HG03354 (cell line): ENCODE measurements around the gene CDH3.
"Not testable (repeated sequence)": the region's sequence is repeated elsewhere in the genome, so short reads cannot be mapped to it uniquely, and the experiment has no call there.

Experiments used
- ATAC-seq: cut with Tn5 transposase; IDR thresholded peaks from one replicate; pipeline ENCODE4 v1.9.1; 2021; ENCODE audit warnings: mild to moderate bottlenecking; ENCODE audit not compliant: unreplicated experiment, poor library complexity, severe bottlenecking

Gene CDH3

DNA sequence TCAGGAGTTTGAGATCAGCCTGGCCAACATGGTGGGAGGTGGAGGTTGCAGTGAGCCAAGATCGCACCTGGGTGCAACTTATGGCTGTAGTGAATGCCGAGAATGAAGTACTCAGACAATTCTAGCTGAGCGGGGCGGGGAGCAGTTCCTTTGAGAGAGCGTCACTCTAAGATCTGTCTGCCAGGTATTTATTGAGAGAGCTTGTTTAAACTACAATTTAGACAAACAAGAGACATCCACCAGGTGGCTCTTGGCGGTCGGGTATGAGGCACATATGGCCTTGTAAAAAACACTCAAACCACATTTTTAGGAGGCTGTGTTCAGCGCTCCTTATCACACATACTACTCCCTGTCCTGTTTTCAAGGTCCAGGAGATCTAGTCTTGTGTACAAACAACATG, 51.4 kb downstream of the CDH3 start:
- ATAC-seq: no peak

DNA sequence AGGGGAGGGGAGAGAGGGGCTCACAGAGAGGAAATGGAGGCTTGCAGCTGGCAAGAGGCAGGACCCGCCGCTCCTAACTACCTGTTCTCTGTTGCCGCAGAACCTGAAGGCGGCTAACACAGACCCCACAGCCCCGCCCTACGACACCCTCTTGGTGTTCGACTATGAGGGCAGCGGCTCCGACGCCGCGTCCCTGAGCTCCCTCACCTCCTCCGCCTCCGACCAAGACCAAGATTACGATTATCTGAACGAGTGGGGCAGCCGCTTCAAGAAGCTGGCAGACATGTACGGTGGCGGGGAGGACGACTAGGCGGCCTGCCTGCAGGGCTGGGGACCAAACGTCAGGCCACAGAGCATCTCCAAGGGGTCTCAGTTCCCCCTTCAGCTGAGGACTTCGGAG, 53.0 kb downstream of the CDH3 start:
- no peak for ATAC-seq

DNA sequence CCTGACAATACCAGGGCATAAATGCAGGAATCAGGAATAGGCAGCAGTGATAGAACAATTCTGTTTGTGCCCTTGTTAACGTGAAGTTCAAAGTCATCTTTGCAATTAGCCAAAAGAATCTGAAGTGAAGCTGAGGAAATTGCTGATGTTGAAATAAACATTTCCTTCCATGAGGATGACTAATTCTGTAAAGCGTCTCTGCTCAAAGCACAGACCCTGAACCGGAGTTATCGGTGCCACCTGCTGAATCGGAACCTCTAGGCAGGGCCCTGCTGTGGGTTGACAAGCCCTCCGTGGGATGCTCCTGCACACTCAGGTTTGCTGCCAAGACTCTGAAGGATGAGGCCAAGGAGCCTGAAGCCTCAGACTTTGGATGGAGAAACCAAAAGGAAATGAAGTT, 55.0 kb downstream of the CDH3 start:
- no peak for ATAC-seq

DNA sequence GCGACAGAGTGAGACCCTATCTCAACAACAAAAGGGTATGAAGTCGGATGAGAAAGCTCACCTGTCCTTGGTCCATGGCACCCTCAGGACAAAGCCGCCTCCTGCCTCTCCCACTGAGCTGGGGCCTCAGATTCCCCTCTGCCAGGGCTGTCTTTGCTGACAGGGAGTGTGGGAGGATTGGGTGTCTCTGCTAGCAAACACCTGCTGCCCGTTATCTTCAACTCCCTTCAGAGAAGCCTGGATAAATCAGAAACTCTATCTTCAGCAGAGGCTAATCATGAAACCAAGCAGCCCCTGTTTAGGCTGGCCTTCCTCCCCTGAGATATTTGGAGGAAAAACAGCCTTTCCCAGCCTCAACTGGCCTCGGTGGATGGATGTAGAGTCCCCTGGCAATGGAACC, 55.7 kb downstream of the CDH3 start:
- no peak for ATAC-seq

DNA sequence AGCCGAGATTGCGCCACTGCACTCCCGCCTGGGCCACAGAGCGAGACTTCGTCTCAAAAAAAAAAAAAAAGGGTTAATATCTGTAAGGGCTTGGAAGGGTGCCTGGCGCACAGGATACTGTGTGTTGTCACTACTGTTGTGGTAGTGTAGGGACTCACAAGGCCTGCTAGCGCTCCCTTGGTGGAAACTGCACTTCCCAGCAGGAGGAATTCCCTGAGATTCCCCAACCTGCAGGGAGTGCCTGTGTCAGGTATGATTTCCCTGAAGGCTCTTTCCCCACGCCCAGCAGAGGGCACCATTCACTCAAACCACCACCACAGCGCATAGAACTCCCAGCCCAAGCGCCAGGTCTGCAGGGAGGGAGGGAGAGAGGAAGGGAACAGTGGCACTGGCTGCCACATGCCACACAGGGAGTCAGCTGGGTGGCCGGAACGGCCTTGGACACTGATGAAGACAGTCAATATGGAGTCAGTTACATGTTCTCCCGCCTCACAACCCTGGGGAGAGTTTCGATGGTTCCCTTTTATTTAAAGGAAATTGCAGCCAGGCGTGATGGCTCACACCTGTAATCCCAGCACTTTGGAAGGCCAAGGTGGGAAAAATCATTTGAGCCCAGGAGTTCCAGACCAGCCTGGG, 59.2 kb downstream of the CDH3 start:
- ATAC-seq: no peak

DNA sequence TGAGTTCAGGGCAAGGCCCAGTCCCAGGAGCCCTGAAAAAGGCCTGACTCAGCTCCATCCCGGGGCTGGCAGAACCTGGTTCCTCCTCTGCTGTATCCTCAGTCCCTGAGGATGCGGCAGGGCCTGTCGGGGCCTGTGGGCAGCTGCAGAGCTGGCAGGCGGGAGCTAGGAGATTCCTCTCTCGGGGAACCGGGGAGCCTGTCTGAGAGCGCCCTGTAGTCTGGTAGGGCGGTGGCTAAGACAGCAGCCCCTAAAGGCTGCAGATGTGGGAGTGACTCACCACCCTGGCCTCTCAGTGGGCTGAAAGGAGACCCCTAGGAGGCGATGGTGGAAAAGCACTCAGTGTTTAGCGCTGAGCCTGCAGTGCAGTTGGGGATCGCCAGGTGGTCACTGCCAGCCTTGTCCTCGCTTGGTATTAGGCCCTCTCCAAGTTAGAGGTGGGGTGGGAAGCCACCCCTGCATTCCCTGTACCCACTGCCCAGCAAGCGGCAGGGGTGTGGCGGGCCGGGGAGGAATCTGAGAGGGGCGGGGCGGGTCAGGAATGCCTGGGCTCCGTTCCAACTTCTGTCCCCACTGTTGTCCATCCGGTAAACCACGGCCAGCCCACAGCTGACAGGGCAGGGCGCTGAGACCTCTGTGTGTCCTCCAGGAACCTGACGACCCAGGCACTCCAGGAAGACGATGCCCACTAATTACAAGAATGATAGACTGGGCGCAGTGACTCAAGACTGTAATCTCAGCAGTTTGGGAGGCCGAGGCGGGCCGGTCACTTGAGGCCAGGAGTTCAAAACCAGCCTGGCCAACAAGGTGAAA, 62.4 kb downstream of the CDH3 start:
- ATAC-seq: no peak

DNA sequence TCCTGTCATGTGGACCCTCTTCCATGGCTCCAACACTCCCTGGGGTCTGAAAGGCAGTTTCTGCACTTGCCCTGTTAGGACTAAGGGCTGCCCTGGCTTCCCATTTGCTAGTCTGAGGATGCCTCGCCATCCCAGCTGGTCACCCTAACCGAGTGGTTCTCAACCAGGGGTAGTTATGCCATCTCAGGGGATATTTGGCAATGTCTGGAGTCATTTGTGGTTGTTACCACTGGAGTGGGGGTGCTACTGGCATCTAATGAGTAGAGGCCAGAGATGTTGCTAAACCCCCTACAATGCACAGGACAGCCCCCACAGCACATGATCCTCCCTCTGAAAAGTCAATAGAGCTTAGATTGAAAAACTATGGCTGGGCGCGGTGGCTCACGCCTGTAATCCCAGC, 65.1 kb downstream of the CDH3 start:
- ATAC-seq: no peak

DNA sequence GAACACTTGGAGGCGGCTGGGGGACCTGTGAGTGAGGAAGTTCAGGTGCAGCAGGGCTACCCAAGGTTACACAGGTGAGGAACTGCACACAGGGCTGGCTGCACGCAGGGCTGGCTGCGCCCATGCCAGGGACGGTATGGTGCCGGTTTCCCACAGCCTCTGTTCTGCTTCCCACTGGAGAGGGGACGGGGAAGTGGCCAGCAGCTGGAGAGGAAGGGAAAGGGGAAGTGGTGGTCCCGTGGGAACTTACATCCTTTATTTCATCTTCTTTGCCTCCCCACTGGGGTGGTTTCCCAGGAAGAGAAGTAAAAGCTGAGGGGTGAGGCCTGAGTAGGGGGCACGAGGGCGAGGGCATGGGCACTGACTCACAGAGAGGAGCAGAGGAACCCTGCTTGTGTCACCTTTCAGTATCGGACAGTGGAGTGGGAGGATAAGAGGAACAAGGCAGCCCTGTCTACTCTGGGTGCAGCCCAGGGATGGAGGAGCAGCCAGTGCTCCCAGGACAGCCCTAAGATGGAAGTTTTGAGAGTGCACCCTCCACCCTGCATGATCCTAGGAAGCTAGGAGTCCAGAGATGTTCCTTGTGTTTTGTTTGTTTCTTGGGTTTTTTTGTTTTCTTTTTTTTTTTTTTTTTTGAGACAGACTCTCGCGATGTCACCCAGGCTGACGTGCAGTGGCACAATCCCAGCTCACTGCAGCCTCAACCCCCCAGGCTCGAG, 66.5 kb downstream of the CDH3 start:
- ATAC-seq: no peak

DNA sequence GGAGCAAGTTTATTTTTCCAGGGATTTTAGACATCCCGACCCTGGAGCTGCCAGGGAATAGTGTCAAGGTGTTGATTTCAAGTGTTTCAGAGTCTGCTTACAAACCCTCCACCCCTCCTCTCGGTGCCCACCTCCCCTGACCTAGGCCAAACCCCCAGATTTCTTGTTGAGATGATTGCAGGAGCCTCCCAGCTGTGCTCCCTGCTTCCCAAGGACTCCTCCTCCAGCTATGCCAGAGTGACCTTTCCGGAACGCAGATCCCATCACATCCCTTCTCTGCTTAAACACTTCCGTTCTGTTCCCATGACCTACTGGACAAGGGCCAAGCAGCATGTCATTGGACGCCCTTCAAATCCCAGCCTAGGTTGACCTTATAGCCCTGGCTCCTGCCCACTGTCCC, 68.3 kb downstream of the CDH3 start:
- ATAC-seq: no peak

DNA sequence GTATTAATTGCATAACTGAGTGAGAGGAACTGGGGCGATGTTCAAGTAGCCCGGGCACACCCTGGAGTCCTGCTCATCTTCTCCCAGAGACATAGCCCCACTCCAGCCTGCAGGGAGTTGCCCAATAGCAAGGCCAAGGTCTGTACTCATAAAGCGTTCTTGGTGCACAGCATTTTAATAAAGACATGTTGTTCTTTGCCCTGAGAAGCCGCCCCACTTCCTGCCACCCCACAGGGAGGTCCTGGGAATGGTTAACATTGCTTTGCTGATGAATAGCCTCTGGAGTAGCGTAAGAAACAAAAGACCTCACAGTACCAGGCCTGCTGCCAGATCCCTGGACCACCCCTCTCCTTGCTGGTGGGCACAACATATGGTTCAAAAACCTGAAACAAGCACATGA, 70.4 kb downstream of the CDH3 start:
- no peak for ATAC-seq

DNA sequence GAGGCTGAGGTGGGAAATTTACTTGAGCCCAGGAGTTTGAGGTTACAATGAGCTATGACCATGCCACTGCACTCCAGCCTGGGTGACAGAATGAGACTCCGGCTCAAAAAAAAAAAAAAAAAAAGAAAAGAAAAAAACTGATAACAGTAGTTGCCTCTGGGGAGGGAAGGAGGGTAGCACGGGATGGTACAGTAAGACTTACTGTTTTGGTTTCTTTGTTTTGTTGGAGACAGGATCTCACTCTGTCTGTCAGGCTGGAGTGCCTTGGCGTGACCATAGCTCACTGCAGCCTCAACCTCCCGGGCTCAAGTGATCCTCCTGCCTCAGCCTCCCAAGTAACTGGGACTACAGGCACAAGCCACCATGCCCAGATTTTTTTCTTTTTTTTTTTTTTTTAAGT, 71.4 kb downstream of the CDH3 start:
- not testable (repeated sequence) for ATAC-seq

DNA sequence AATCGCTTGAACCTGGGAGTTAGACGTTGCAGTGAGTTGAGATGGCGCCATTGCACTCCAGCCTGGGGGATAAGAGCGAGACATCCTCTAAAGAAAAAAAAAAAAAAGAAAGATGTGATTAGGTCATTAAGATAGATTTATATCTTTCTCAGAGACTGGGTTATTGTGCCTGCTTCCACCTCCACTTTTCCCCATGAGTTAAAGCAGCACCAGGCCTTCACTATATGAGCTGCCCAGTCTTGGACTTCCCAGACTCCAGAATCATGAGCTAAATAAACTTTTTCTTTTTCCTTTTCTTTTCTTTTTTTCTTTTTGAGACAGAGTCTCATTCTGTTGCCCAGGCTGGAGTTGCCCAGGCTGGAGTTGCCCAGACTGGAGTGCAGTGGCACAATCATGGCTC, 72.6 kb downstream of the CDH3 start:
- ATAC-seq: no peak

DNA sequence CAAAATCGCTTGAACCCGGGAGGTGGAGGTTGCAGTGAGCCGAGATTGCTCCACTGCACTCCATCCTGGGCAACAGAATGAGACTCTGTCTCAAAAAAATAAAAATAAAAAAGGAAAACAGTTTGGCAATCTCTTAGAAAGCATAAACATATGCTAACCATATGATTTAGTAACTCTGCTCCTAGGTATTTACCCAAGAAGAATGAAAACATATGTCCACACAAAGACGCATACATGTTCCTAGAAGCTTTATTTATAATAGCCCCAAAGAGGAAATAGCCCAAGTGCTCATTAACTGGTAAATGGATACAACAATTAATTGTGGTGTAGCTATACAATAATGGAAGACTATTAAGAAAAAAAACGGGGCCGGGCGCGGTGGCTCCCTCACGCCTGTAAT, 73.5 kb downstream of the CDH3 start:
- ATAC-seq: no peak

DNA sequence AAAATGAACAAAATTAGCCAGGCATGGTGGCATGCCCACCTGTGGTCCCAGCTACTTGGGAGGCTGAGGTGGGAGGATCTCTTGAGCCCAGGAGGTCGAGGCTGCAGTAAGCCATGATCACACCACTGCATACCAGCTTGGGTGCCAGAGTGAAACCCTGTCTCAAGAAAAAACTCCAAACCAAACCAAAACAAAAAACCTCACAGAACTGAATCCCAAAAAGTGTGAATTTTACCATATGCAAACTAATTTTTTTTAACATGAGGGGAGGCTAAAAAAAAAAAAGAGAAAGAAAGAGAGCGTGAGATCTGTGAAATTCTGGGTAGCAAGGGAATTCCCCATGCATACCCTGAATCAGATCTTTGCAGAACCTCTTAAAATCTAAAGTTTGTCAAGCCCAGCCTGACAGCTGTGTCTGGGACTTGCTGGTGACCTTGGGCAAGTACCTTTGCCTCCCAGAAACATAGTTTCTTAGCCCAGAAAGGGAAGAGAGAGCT, 74.9 kb downstream of the CDH3 start:
- no peak for ATAC-seq

DNA sequence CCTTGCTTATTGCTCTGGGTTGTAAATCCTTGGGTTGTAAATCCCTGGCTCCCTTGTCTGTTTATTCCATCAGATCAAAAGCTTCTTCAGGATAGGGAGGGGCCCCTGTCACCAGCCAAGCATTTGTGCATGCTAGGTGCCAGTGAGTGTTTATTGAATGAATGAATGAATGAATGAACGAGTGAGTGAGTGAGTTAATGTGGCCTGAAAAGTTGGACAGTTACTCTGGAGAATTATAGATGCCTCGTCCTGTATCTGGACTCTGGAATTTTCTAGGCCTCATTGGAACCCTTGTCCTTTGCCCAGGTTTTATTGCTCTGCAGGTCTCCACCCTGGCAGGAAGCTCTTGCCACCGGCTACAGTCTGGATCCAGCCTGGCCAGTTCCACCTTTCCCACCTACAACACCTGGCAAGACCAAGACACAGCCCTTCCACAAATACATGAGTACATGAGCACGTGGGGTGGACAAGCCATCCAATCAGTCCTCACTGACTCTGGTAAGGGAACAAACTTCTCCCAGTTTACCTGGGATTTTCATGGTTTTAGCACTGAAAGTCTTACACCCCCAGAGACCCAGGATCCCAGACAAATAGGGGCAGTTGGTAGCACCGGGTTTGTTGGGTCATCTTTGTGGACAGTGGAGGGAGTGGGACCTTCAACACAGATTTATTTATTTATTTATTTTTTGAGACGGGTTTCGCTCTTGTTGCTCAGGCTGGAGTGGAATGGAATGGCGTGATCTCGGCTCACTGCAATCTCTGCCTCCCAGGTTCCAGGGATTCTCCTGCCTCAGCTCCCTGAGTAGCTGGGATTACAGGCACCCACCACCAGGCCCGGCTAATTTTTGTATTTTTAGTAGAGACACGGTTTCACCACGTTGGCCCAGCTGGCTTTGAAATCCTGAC, 77.3 kb downstream of the CDH3 start:
- ATAC-seq: no peak

DNA sequence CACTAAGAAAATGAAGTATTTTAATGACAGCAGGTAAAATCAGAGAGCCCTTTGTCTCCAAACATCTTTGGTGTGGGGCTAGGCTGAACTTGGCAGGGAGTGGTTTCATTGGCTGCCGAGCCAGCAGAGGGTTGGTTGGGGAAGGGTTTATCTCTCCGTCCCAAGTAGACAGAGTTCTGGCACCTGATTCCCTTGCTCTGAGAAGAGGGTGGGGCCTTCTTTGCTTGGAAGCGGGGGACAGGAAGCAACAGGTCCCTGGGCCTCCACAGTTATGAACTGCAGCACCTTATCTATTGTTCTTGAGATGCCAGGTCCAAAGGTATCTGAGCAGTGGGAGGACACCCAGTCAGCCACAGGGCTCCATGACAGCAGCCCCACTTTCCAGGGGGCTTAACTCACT, 79.7 kb downstream of the CDH3 start:
- no peak for ATAC-seq

DNA sequence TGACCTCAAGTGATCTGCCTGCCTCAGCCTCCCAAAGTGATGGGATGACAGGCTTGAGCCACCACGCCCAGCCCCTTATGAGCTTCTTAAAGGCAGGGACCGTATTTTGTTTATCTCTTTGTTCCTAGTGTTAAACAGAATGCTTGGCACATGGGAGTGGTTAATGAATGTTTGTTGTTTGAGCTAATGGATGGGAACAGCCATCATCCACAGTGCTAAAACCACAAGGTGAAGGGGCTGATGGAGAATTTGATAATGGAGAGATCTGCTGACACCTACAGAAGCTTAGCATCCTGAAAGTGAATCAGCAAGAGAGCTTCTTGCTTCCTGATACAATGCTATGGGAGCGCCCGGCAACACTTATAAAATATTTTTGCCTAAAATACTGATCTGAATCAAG, 83.4 kb downstream of the CDH3 start:
- no peak for ATAC-seq

DNA sequence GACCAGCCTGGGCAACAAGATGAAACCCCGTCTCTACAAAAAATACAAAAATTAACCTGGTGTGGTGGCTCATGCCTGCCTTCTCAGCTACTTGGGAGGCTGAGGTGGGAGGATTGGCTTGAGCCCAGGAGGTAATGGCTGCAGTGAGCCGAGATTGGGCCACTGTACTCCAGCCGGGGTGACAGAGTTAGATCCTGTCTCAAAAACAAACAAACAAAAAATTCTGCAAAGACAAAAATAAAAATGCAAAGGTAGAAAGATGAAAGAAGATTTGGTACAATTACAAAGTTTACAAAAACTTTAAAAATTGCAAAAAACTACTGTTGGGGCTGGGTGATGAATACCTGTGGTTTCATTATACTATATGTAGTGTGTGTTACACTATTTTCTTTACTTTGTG, 86.5 kb downstream of the CDH3 start:
- no peak for ATAC-seq

DNA sequence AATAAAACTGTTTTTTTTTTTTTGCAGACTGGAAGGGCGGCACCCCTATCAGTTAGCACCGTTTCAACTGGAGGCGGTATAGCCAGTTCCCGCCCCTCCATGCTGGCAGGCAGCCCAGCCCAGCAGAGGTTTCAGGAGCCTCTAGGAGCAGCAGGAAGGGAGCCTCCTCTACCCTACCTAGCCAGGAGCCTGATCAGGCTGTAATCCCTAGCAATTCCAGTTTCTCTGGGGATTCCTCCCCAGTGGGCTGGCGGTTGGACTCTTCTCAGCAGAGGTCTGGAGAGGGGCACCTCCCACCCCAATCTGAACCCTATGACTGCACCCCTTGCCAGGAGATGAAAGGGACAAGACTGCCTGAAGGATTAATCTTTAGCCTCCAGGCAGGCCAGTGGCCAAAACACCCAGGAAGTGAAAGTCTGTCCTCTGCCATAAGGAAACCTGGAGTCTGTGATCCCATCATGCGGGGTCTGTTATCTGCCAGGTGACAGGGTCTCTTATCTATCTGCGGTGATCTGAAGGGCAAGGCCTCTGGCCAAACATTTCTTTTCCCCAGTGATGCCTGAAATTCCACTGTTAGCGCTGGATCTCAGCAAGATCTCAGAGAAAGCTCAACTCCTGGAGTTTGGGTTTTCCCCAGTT, 87.1 kb downstream of the CDH3 start:
- no peak for ATAC-seq
